SK-N-SH treated with all-trans-retinoic acid at 6 μM for 48 hours (cell line): ENCODE measurements around the gene BTBD19.

Experiments
- ARNTL ChIP-seq: fragments of 450-650 bp; formaldehyde crosslinking; IDR thresholded peaks from 2 replicates; pipeline ENCODE4 v1.5.0; 2020; ENCODE audit warnings: low read depth, mild to moderate bottlenecking, moderate library complexity, borderline replicate concordance
- CSDC2 ChIP-seq: fragments of 250-450 bp; sonication (Bioruptor Pico); IDR thresholded peaks from 2 replicates; pipeline ENCODE4 v1.5.0; 2020; ENCODE audit warnings: mild to moderate bottlenecking, moderate library complexity
- ISL1 ChIP-seq: fragments of 250-450 bp; sonication (Bioruptor Pico); IDR thresholded peaks from 2 replicates; pipeline ENCODE4 v2.1.2; 2022; ENCODE audit warnings: mild to moderate bottlenecking, moderate library complexity
- OSR1 ChIP-seq: fragments of 250-450 bp; sonication (Bioruptor Pico); IDR thresholded peaks from 2 replicates; pipeline ENCODE4 v1.8.0; 2022; ENCODE audit warnings: moderate library complexity, mild to moderate bottlenecking, inconsistent platforms
- PATZ1 ChIP-seq: fragments of 250-450 bp; sonication (Bioruptor Pico); IDR thresholded peaks from 2 replicates; pipeline ENCODE4 v1.8.0; 2020; ENCODE audit warnings: mild to moderate bottlenecking, moderate library complexity, borderline replicate concordance
- PPARA ChIP-seq: fragments of 250-450 bp; sonication (Bioruptor Pico); IDR thresholded peaks from 2 replicates; pipeline ENCODE4 v1.5.0; 2020; ENCODE audit warnings: mild to moderate bottlenecking, borderline replicate concordance
- SNAI2 ChIP-seq: fragments of 250-450 bp; sonication (Bioruptor Pico); IDR thresholded peaks from 2 replicates; pipeline ENCODE4 v1.5.0; 2020; ENCODE audit warnings: mild to moderate bottlenecking, moderate library complexity
- TOX ChIP-seq: fragments of 250-450 bp; sonication (Bioruptor Pico); IDR thresholded peaks from 2 replicates; pipeline ENCODE4 v1.8.0; 2021; ENCODE audit warnings: mild to moderate bottlenecking, moderate library complexity, borderline replicate concordance
- ZC3H10 ChIP-seq: fragments of 250-450 bp; sonication (Bioruptor Pico); IDR thresholded peaks from 2 replicates; pipeline ENCODE4 v1.5.1; 2021; ENCODE audit warnings: mild to moderate bottlenecking, moderate library complexity
- ZFP3 ChIP-seq: fragments of 250-450 bp; sonication (Bioruptor Pico); IDR thresholded peaks from 2 replicates; pipeline ENCODE4 v1.5.0; 2020; ENCODE audit warnings: mild to moderate bottlenecking, moderate library complexity
- ZFP30 ChIP-seq: fragments of 450-650 bp; formaldehyde crosslinking; IDR thresholded peaks from 2 replicates; pipeline ENCODE4 v1.5.0; 2022; ENCODE audit warnings: mild to moderate bottlenecking, moderate library complexity
- ZNF565 ChIP-seq: fragments of 450-650 bp; formaldehyde crosslinking; conservative IDR thresholded peaks from 2 replicates; pipeline ENCODE4 v1.5.0; 2020; ENCODE audit warnings: low read depth, mild to moderate bottlenecking, moderate library complexity
- ZNF8 ChIP-seq: fragments of 450-650 bp; formaldehyde crosslinking; IDR thresholded peaks from 2 replicates; pipeline ENCODE4 v1.5.0; 2020; ENCODE audit warnings: mild to moderate bottlenecking, moderate library complexity

GRCh38 chr1:44849575-44850132 lies 41.3 kb downstream of the BTBD19 start:
- no peak for TF ChIP-seq PATZ1 (CRISPR knock-in tag)
- no peak for TF ChIP-seq ZNF8 (CRISPR knock-in tag)
- no peak for TF ChIP-seq OSR1 (CRISPR knock-in tag)
- TF ChIP-seq SNAI2: no peak
- TF ChIP-seq ZFP3 (CRISPR knock-in tag): no peak
- TF ChIP-seq ARNTL (CRISPR knock-in tag): no peak
- no peak for TF ChIP-seq TOX (CRISPR knock-in tag)
- no peak for TF ChIP-seq CSDC2 (CRISPR knock-in tag)
- no peak for TF ChIP-seq ISL1 (CRISPR knock-in tag)
- no peak for TF ChIP-seq ZFP30 (CRISPR knock-in tag)
- no peak for TF ChIP-seq PPARA (CRISPR knock-in tag)
- no peak for TF ChIP-seq ZNF565 (CRISPR knock-in tag)
- no peak for TF ChIP-seq ZC3H10 (CRISPR knock-in tag)
